SK-N-MC (cell line): ENCODE results near the gene SMYD3.

Experiments
- EZH2 ChIP-seq: fragments of 200-600 bp; sonication (generic); IDR thresholded peaks from one replicate; pipeline ENCODE4 v1.6.1; 2017; ENCODE audit warnings: antibody characterized with exemption
- POLR2AphosphoS5 ChIP-seq: IDR thresholded peaks from 2 replicates; pipeline ENCODE4 v1.6.1; 2012; ENCODE audit warnings: mild to moderate bottlenecking, low read depth, low read length, borderline replicate concordance

- TF ChIP-seq EZH2 (no peak), POLR2AphosphoS5 (no peak)
Measured at GRCh38 chr1:245987577-245987976, 519.5 kb downstream of the SMYD3 start.
